ENCODE results near the gene SRRM2. TPM values are rescaled to one million over a fixed set of nuclear protein-coding genes. Genes with fewer than 3 reads are reported as not detected.

The SRRM2 gene
- total RNA-seq, 1 donor from 2014 or later, result 660 TPM

- H3K36me3 ChIP-seq, result no peaks in the 10 kb centered on the region
- no peaks in the 10 kb centered on the region for H3K9me3 ChIP-seq
- ATAC-seq, result no peak
- DNase-seq, result peak; percentile 43
- intact Hi-C loops (cut with DNase I), result no loop called here
- peaks cover 11% of the 10 kb centered on the region for H3K27me3 ChIP-seq
- TF ChIP-seq, protein P1, sequence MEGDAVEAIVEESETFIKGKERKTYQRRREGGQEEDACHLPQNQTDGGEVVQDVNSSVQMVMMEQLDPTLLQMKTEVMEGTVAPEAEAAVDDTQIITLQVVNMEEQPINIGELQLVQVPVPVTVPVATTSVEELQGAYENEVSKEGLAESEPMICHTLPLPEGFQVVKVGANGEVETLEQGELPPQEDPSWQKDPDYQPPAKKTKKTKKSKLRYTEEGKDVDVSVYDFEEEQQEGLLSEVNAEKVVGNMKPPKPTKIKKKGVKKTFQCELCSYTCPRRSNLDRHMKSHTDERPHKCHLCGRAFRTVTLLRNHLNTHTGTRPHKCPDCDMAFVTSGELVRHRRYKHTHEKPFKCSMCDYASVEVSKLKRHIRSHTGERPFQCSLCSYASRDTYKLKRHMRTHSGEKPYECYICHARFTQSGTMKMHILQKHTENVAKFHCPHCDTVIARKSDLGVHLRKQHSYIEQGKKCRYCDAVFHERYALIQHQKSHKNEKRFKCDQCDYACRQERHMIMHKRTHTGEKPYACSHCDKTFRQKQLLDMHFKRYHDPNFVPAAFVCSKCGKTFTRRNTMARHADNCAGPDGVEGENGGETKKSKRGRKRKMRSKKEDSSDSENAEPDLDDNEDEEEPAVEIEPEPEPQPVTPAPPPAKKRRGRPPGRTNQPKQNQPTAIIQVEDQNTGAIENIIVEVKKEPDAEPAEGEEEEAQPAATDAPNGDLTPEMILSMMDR (IDR thresholded peaks at IDR 0.05), result no peak
- H3K4me3 ChIP-seq, result no peak overlapping the region
- no peaks in the 10 kb centered on the region for H3K4me1 ChIP-seq
- H3K27ac ChIP-seq, result no peak overlapping the region
Measured at GRCh38 chr16:2818272-2818876, 65.9 kb downstream of the SRRM2 start.

DNA sequence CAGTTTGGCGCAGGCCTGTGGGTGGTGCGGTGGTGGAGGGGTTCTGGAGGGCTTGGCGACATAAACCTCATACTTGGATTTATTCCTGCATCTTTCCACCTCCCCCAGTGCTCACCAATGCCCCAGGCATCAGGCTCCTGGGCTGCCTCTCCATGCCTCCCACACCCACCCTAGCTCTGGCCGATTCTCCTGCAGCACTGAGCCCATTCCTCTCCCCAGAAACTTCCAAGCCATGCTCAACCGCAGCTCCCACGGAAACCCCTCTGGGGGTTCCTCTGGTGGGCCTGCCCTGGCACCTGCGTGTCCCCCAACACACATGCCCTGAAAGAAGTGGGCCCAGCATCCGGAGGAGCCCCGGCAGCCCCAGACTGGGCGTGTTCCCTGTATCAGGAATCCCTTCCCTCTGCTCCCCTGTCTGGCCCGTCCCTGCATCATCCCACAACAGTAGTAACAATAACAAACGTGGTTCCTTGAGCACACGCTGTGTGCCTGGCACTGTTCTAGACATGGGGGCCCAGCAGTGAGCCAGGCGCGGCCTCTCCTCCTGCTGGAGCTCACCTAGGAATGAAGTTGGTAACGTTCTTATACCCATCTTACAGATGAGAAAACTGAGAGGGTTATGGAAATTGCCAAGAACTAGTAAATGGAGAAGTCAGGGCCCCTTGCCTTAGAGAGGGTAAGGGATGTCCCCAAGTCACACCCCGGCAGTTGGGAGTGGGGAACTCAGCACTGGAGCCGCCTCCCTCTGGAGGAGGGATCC, 66.9 kb downstream of the SRRM2 start:
- Histone ChIP-seq H3K4me3 (no peak overlapping the region), H3K9me3 (no peaks in the 10 kb centered on the region), H3K4me1 (no peaks in the 10 kb centered on the region), H3K27ac (no peak overlapping the region), H3K36me3 (no peaks in the 10 kb centered on the region), H3K27me3 (peaks cover 5% of the 10 kb centered on the region)
- ATAC-seq, result no peak
- TF ChIP-seq, protein P1 (IDR thresholded peaks at IDR 0.05), result no peak
- intact Hi-C loops (cut with DNase I), result no loop called here
- peak; percentile 51 for DNase-seq

DNA sequence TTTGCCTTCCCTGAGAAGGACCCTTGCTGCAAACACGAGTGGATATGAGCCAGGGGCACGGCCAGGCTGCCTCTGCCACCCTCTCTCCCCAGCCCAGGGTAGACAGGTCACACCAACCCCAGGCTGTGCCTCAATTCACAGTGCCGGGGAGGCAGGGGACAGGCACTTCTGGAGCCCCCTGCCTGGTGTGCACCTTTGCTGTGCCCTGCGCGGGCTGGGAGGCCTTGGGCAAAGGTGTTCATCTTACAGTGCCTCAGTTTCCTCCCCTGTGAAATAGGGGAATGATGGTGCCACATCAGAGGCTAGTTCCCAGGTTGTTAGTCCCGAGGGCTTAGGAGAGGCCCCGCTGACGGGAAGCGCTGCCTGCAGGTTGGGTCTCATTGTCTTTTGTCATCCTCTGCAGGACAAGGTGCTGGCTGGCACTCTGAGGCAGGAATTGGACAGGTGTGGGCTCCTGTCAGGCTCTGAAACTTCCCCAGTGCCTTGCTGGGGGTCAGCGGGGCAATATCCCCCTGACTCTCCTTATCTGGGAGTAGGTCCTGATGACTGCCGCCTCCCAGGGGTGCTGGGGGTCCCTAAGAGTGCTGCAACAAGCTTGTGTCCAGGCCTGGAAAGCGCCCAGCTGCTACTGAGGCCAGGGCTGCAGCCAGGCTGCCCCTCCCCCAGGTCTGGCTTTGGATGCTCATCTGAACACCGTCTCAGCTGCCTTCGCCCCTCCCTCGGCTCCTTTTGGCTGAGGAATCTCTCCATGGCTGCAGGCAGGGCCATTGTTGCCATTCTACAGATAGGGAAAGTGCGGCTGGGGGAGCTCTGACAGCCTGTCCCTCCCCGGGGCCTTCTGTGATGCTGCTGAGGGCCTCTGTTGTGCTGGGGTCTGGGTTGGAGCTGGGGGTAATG, 67.7 kb downstream of the SRRM2 start:
- Histone ChIP-seq H3K36me3 (no peaks in the 10 kb centered on the region), H3K4me3 (no peak overlapping the region), H3K9me3 (no peaks in the 10 kb centered on the region), H3K27ac (no peak overlapping the region), H3K4me1 (no peaks in the 10 kb centered on the region), H3K27me3 (peaks cover 4% of the 10 kb centered on the region)
- intact Hi-C loops (cut with DNase I), result no loop called here
- DNase-seq, result peak; percentile 60
- TF ChIP-seq, protein P1 (IDR thresholded peaks at IDR 0.05), result no peak
- ATAC-seq, result no peak

Other genes starting within 250 kb of the SRRM2 start
- gene ATP6V0C, start 238.7 kb upstream of the SRRM2 start, total RNA-seq, result 298 TPM
- gene AMDHD2, start 232.3 kb upstream of the SRRM2 start, total RNA-seq, result 61.7 TPM
- 1.4 TPM for gene CEMP1, start 221.2 kb upstream of the SRRM2 start, total RNA-seq
- gene PDPK1, start 214.6 kb upstream of the SRRM2 start, total RNA-seq, result 90.9 TPM
- gene KCTD5, start 70.1 kb upstream of the SRRM2 start, total RNA-seq, result 23.8 TPM
- 0.81 TPM for gene PRSS27, start 32.4 kb upstream of the SRRM2 start, total RNA-seq
- gene ELOB, start 24.6 kb downstream of the SRRM2 start, total RNA-seq, result 179 TPM
- gene PRSS33, start 34.9 kb downstream of the SRRM2 start, total RNA-seq, result not detected
- not detected for gene PRSS41, start 45.8 kb downstream of the SRRM2 start, total RNA-seq
- gene PRSS21, start 64.6 kb downstream of the SRRM2 start, total RNA-seq, result 17.1 TPM
- not detected for gene ZG16B, start 77.7 kb downstream of the SRRM2 start, total RNA-seq
- gene PRSS22, start 105.5 kb downstream of the SRRM2 start, total RNA-seq, result 15.2 TPM
- 29.0 TPM for gene FLYWCH2, start 130.6 kb downstream of the SRRM2 start, total RNA-seq
- 41.3 TPM for gene FLYWCH1, start 159.3 kb downstream of the SRRM2 start, total RNA-seq
- gene KREMEN2, start 211.6 kb downstream of the SRRM2 start, total RNA-seq, result not detected
- 7.4 TPM for gene PAQR4, start 216.7 kb downstream of the SRRM2 start, total RNA-seq
- 3.8 TPM for gene PKMYT1, start 227.8 kb downstream of the SRRM2 start, total RNA-seq

All from upper lobe of right lung (tissue), 1 donor.